Measurements from ENCODE around the gene PLSCR3.

The PLSCR3 gene

GRCh38 chr17:7436556-7437368, 42.4 kb upstream of the PLSCR3 start:
- Histone ChIP-seq H3K9ac (ENCODE audit: low read length) (peak overlapping the region; percentile 85), H3K27me3 (ENCODE audit: control insufficient read depth, insufficient read depth, low read length) (peaks cover 55% of the 10 kb centered on the region), H3K36me3 (ENCODE audit: control insufficient read depth, insufficient read depth, low read length) (no peaks in the 10 kb centered on the region), H3K9me3 (ENCODE audit: control insufficient read depth, low read length) (no peaks in the 10 kb centered on the region), H3K4me3 (ENCODE audit: low read length) (peak overlapping the region; percentile 72), H3K4me1 (ENCODE audit: control insufficient read depth, insufficient read depth, low read length) (peaks cover 42% of the 10 kb centered on the region)

DNA sequence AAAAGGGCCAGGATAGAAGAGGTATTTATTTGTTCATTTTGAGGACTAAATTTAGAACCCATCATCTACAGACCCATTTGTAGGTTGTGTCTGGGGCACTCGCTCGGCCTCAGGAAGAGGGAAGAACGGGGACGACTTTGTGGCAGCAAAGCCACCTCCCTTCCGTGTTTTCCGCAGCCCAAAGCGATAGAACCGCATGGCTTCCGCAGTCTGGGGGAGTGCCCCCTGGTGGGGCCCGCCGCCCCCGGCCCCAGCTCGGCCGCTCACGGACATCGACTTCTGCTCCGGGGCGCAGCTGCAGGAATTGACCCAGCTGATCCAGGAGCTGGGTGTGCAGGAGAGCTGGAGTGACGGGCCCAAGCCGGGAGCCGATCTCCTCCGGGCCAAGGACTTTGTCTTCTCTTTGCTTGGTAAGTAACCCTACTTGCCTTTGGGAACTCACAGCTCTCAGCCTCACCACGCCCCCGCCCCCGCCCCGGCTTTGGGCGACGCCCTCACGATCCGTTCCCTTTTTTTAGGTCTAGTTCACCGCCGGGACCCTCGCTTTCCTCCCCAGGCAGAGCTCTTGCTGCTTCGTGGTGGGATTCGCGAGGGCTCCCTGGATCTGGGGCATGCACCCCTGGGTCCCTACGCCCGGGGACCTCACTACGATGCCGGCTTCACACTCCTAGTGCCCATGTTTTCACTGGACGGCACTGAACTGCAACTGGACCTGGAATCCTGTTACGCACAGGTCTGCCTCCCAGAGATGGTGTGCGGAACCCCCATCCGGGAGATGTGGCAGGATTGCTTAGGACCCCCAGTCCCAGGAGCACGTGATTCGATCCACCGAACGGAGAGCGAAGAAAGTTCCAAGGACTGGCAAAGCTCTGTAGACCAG, 41.6 kb upstream of the PLSCR3 start:
- Histone ChIP-seq H3K9ac (ENCODE audit: low read length) (peak overlapping the region; percentile 85), H3K36me3 (ENCODE audit: control insufficient read depth, insufficient read depth, low read length) (no peaks in the 10 kb centered on the region), H3K4me3 (ENCODE audit: low read length) (peak overlapping the region; percentile 72), H3K4me1 (ENCODE audit: control insufficient read depth, insufficient read depth, low read length) (peaks cover 40% of the 10 kb centered on the region), H3K27me3 (ENCODE audit: control insufficient read depth, insufficient read depth, low read length) (peaks cover 46% of the 10 kb centered on the region), H3K9me3 (ENCODE audit: control insufficient read depth, low read length) (no peaks in the 10 kb centered on the region)

GRCh38 chr17:7432296-7432695, 38.0 kb upstream of the PLSCR3 start:
- Histone ChIP-seq H3K9me3 (ENCODE audit: control insufficient read depth, low read length) (no peaks in the 10 kb centered on the region), H3K9ac (ENCODE audit: low read length) (no peak overlapping the region), H3K27me3 (ENCODE audit: control insufficient read depth, insufficient read depth, low read length) (peaks cover 15% of the 10 kb centered on the region), H3K4me1 (ENCODE audit: control insufficient read depth, insufficient read depth, low read length) (peaks cover 17% of the 10 kb centered on the region), H3K4me3 (ENCODE audit: low read length) (no peak overlapping the region), H3K36me3 (ENCODE audit: control insufficient read depth, insufficient read depth, low read length) (no peaks in the 10 kb centered on the region)

DNA sequence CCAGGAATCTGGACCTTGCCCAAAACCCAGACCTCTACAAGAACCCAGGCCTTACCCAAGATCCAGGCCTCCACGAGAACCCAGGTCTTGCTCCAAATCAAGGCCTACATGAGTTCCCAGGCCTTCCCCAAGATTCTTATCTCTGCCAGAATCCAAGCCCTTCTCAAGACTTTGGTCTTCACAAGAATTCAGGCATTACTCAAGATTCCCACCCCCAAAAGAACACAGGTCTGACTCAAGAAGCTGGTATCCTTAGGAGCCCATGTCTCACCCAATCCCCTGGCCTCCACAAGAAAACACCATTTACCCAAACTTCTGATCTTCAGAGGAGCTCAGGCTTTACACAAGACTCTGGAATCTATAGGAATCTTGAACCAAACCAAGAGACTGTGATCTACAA, 36.9 kb upstream of the PLSCR3 start:
- Histone ChIP-seq H3K4me1 (ENCODE audit: control insufficient read depth, insufficient read depth, low read length) (peaks cover 8% of the 10 kb centered on the region), H3K9me3 (ENCODE audit: control insufficient read depth, low read length) (no peaks in the 10 kb centered on the region), H3K9ac (ENCODE audit: low read length) (no peak overlapping the region), H3K4me3 (ENCODE audit: low read length) (no peak overlapping the region), H3K27me3 (ENCODE audit: control insufficient read depth, insufficient read depth, low read length) (peaks cover 14% of the 10 kb centered on the region), H3K36me3 (ENCODE audit: control insufficient read depth, insufficient read depth, low read length) (no peaks in the 10 kb centered on the region)

- H3K9ac ChIP-seq (ENCODE audit: low read length), result no peak overlapping the region
- H3K9me3 ChIP-seq (ENCODE audit: control insufficient read depth, low read length), result no peaks in the 10 kb centered on the region
- H3K27me3 ChIP-seq (ENCODE audit: control insufficient read depth, insufficient read depth, low read length), result peaks cover 4% of the 10 kb centered on the region
- H3K4me1 ChIP-seq (ENCODE audit: control insufficient read depth, insufficient read depth, low read length), result no peaks in the 10 kb centered on the region
- no peaks in the 10 kb centered on the region for H3K36me3 ChIP-seq (ENCODE audit: control insufficient read depth, insufficient read depth, low read length)
- no peak overlapping the region for H3K4me3 ChIP-seq (ENCODE audit: low read length)
Measured at GRCh38 chr17:7429722-7430121, 35.4 kb upstream of the PLSCR3 start.

DNA sequence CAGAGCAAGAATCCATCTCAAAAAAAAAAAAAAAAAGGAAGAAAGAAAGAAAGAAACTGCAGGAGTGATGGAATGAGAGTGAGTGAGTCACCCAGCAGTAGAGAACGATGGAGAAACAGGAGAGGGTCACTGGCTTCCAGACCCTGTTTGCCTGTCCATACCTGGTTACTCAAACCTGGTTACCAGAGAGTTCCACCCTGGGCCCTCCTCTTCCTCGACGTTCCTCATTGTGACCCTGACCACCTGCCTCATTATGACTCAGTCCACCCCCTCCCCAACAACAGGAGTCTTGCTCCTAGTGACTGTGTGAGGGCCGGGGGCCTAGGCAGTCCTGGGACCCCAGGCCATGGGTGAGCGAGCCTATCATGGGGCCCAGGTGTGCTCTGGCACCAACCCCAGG, 34.2 kb upstream of the PLSCR3 start, which contains the start of gene SPEM3:
SPEM3 (plus strand) TSS at position 301 of the 400 bp plus-strand sequence; CDS start at position 347, 46 bp downstream.
- Histone ChIP-seq H3K4me3 (ENCODE audit: low read length) (no peak within 1 kb of the TSS), H3K9ac (ENCODE audit: low read length) (no peak within 1 kb of the TSS), H3K27me3 (ENCODE audit: control insufficient read depth, insufficient read depth, low read length) (peaks cover 4% of the 10 kb centered on the region), H3K4me1 (ENCODE audit: control insufficient read depth, insufficient read depth, low read length) (no peaks in the 10 kb centered on the region), H3K36me3 (ENCODE audit: control insufficient read depth, insufficient read depth, low read length) (no peaks in the 10 kb centered on the region), H3K9me3 (ENCODE audit: control insufficient read depth, low read length) (no peaks in the 10 kb centered on the region)

GRCh38 chr17:7427549-7427948, 33.2 kb upstream of the PLSCR3 start:
- H3K9me3 ChIP-seq (ENCODE audit: control insufficient read depth, low read length), result no peaks in the 10 kb centered on the region
- no peak overlapping the region for H3K9ac ChIP-seq (ENCODE audit: low read length)
- H3K4me3 ChIP-seq (ENCODE audit: low read length), result no peak overlapping the region
- no peaks in the 10 kb centered on the region for H3K4me1 ChIP-seq (ENCODE audit: control insufficient read depth, insufficient read depth, low read length)
- no peaks in the 10 kb centered on the region for H3K36me3 ChIP-seq (ENCODE audit: control insufficient read depth, insufficient read depth, low read length)
- peaks cover 4% of the 10 kb centered on the region for H3K27me3 ChIP-seq (ENCODE audit: control insufficient read depth, insufficient read depth, low read length)

DNA sequence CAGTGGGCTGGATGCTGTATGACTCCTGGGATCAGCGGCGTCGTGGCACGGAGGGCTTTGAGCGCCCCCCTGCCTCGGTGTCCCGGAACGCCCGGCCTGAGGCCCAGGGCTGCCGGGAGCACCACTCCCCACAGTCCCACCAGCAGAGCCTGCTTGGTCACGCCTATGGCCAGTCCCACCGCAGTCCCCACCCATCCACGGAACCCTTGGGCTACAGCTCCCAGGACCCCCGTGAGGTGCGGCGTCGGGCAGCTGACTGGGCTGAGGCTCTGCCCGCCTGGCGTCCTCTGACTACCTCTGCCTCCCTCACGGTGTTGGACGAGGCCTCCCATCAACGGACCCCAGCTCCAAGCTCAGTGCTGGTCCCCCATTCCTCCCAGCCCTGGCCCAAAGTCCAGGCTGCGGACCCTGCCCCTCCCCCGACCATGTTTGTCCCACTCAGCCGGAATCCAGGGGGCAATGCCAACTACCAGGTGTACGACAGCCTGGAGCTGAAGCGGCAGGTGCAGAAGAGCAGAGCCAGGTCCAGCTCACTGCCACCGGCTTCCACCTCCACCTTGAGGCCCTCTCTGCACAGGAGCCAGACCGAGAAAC, 32.7 kb upstream of the PLSCR3 start:
- Histone ChIP-seq H3K9ac (ENCODE audit: low read length) (no peak overlapping the region), H3K36me3 (ENCODE audit: control insufficient read depth, insufficient read depth, low read length) (no peaks in the 10 kb centered on the region), H3K4me1 (ENCODE audit: control insufficient read depth, insufficient read depth, low read length) (no peaks in the 10 kb centered on the region), H3K4me3 (ENCODE audit: low read length) (no peak overlapping the region), H3K27me3 (ENCODE audit: control insufficient read depth, insufficient read depth, low read length) (peaks cover 4% of the 10 kb centered on the region), H3K9me3 (ENCODE audit: control insufficient read depth, low read length) (no peaks in the 10 kb centered on the region)

GRCh38 chr17:7426203-7426863, 32.0 kb upstream of the PLSCR3 start:
- Histone ChIP-seq H3K27me3 (ENCODE audit: control insufficient read depth, insufficient read depth, low read length) (peaks cover 4% of the 10 kb centered on the region), H3K36me3 (ENCODE audit: control insufficient read depth, insufficient read depth, low read length) (no peaks in the 10 kb centered on the region), H3K9me3 (ENCODE audit: control insufficient read depth, low read length) (no peaks in the 10 kb centered on the region), H3K4me1 (ENCODE audit: control insufficient read depth, insufficient read depth, low read length) (no peaks in the 10 kb centered on the region), H3K4me3 (ENCODE audit: low read length) (no peak overlapping the region), H3K9ac (ENCODE audit: low read length) (no peak overlapping the region)

DNA sequence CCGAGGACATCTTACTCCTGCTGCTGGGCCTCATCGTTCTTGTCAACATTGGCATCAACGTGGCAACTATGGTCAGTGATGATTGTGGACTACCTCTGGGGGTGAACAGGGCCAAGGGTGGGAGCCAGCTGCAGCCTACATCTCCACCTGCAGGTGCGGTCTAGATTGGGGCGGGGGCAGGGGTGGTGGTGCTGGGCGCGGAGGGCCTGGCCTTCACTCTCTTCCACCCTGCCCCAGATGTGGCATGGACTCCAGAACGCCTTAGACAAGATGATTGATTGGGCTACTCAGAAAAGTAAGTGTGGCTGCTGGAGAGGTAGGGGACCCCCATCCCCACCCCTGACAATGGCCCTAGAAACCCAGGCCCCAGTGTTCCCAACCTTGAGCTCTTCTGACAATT, 31.4 kb upstream of the PLSCR3 start:
- Histone ChIP-seq H3K36me3 (ENCODE audit: control insufficient read depth, insufficient read depth, low read length) (no peaks in the 10 kb centered on the region), H3K4me1 (ENCODE audit: control insufficient read depth, insufficient read depth, low read length) (no peaks in the 10 kb centered on the region), H3K9ac (ENCODE audit: low read length) (no peak overlapping the region), H3K27me3 (ENCODE audit: control insufficient read depth, insufficient read depth, low read length) (peaks cover 4% of the 10 kb centered on the region), H3K9me3 (ENCODE audit: control insufficient read depth, low read length) (no peaks in the 10 kb centered on the region), H3K4me3 (ENCODE audit: low read length) (no peak overlapping the region)

GRCh38 chr17:7425316-7425715, 31.0 kb upstream of the PLSCR3 start, which contains the start of gene SPEM2:
SPEM2 (plus strand) TSS chr17:7425616; CDS start chr17:7425689, 73 bp downstream.
- Histone ChIP-seq H3K9me3 (ENCODE audit: control insufficient read depth, low read length) (no peaks in the 10 kb centered on the region), H3K9ac (ENCODE audit: low read length) (no peak within 1 kb of the TSS), H3K4me3 (ENCODE audit: low read length) (no peak within 1 kb of the TSS), H3K27me3 (ENCODE audit: control insufficient read depth, insufficient read depth, low read length) (peaks cover 2% of the 10 kb centered on the region), H3K36me3 (ENCODE audit: control insufficient read depth, insufficient read depth, low read length) (no peaks in the 10 kb centered on the region), H3K4me1 (ENCODE audit: control insufficient read depth, insufficient read depth, low read length) (no peaks in the 10 kb centered on the region)

Data from mucosa of stomach (tissue), 1 donor.